Measurements from ENCODE around the gene ATP2C2. TPM values are rescaled to one million over a fixed set of nuclear protein-coding genes. Genes with fewer than 3 reads are reported as not detected.
A peak's percentile ranks its signal among the peaks of the same experiment; 100 is the strongest.

ATP2C2 gene
- total RNA-seq, 1 experiment from 2014 or later, result 4.3 TPM

DNA sequence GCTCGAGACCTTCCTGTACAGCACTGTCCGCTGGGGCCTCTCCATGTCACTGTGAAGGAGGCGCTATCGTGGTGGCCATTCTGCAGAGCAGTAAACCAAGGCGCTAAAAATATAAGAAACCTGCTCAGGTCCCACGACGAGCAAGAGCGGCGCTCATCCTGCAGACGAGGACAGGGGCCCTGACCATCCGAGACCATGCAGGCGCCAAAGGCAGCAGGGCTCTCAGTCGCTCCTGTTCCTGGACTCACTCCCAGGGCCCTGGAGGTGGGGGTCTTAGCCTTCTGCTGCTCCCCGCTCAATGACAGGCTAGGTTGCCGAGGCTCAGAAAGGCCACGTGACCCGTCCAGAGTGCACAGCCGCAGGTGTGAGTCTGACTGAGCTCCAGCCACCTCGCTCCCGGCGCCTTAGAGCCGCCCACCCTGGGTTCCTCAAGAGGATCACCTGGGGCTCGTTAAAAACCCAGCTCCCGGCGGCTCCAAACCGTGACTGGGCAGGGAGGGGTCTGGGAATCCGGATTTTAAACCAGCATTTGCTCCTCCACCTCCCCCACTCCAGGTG, 509 bp upstream of the ATP2C2 start (continued):
- no peak for TF ChIP-seq STAT6 (CRISPR knock-in tag; conservative IDR thresholded peaks at IDR 0.05; ENCODE audit: low read depth)
- TF ChIP-seq, protein P1, sequence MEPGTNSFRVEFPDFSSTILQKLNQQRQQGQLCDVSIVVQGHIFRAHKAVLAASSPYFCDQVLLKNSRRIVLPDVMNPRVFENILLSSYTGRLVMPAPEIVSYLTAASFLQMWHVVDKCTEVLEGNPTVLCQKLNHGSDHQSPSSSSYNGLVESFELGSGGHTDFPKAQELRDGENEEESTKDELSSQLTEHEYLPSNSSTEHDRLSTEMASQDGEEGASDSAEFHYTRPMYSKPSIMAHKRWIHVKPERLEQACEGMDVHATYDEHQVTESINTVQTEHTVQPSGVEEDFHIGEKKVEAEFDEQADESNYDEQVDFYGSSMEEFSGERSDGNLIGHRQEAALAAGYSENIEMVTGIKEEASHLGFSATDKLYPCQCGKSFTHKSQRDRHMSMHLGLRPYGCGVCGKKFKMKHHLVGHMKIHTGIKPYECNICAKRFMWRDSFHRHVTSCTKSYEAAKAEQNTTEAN (CRISPR knock-in tag; IDR thresholded peaks at IDR 0.05), result no peak
- TF ChIP-seq, protein P2, sequence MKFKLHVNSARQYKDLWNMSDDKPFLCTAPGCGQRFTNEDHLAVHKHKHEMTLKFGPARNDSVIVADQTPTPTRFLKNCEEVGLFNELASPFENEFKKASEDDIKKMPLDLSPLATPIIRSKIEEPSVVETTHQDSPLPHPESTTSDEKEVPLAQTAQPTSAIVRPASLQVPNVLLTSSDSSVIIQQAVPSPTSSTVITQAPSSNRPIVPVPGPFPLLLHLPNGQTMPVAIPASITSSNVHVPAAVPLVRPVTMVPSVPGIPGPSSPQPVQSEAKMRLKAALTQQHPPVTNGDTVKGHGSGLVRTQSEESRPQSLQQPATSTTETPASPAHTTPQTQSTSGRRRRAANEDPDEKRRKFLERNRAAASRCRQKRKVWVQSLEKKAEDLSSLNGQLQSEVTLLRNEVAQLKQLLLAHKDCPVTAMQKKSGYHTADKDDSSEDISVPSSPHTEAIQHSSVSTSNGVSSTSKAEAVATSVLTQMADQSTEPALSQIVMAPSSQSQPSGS (CRISPR knock-in tag; IDR thresholded peaks at IDR 0.05; ENCODE audit: borderline replicate concordance, low read depth), result no peak
- no peak for TF ChIP-seq GRHL2 (CRISPR knock-in tag; IDR thresholded peaks at IDR 0.05; ENCODE audit: insufficient replicate concordance, severe bottlenecking)
- TF ChIP-seq TCF7 (CRISPR knock-in tag; IDR thresholded peaks at IDR 0.05; ENCODE audit: low read depth), result no peak
- TF ChIP-seq ZBTB21 (CRISPR knock-in tag; IDR thresholded peaks at IDR 0.05; ENCODE audit: borderline replicate concordance), result no peak

DNA sequence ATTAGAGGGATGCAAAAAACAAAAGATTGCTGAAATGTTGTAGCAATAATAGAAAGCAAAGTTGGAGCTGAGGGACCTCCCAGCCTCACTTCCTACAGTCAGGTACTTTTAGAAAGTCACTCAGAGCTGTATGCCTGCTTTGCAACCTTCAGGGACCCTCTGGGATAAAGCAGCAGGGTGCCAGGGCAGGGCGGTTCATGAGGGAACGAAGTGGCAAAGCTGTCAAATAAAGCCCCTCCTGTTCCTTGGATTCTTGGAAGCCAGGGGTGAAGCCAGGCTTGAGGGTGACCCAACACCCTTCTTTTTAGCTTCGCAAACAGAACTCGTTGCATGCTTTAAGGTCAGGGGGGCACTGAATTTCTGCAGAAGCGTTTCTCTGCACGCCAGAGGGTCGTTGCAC, 767 bp downstream of the ATP2C2 start:
- CTCF ChIA-PET, result interaction anchor here (1.3 to 2.7 kb wide), 5 partner anchors 61 to 185 kb away, joined by 4 to 13 read pairs (median 11); partner anchors contain the start of gene TAF1C
- DNase-seq (ENCODE audit: low spot score) (peak; percentile 38), ATAC-seq (no peak)
- peaks cover 32% of the 10 kb centered on the region for H3K27me3 Mint-ChIP-seq (ENCODE audit: low read depth)
- peak overlapping the region; percentile 86 for H3K4me3 Mint-ChIP-seq
- POLR2A ChIA-PET, result interaction anchor here (0.7 to 1.3 kb wide), 3 partner anchors 9 to 102 kb away, joined by 3 read pairs; no protein-coding TSS in a partner anchor
- no peaks in the 10 kb centered on the region for H3K9me3 Mint-ChIP-seq
- peaks cover 30% of the 10 kb centered on the region for H3K4me1 Mint-ChIP-seq
- TF ChIP-seq, protein P3, sequence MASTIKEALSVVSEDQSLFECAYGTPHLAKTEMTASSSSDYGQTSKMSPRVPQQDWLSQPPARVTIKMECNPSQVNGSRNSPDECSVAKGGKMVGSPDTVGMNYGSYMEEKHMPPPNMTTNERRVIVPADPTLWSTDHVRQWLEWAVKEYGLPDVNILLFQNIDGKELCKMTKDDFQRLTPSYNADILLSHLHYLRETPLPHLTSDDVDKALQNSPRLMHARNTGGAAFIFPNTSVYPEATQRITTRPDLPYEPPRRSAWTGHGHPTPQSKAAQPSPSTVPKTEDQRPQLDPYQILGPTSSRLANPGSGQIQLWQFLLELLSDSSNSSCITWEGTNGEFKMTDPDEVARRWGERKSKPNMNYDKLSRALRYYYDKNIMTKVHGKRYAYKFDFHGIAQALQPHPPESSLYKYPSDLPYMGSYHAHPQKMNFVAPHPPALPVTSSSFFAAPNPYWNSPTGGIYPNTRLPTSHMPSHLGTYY (CRISPR knock-in tag; IDR thresholded peaks at IDR 0.05), result no peak
- H3K27ac Mint-ChIP-seq, result no peak overlapping the region
- H3K36me3 Mint-ChIP-seq, result no peaks in the 10 kb centered on the region

GRCh38 chr16:84369938-84370627, 1.7 kb downstream of the ATP2C2 start:
- H3K27me3 Mint-ChIP-seq (ENCODE audit: low read depth), result peaks cover 32% of the 10 kb centered on the region
- no peak for ATAC-seq
- TF ChIP-seq PRDM15 (CRISPR knock-in tag; IDR thresholded peaks at IDR 0.05), result peak; percentile 76
- no peak for TF ChIP-seq ZNF423 (CRISPR knock-in tag; IDR thresholded peaks at IDR 0.05)
- no peak for TF ChIP-seq GTF2I (CRISPR knock-in tag; conservative IDR thresholded peaks at IDR 0.05)
- peak overlapping the region; percentile 34 for H3K4me3 Mint-ChIP-seq
- no peaks in the 10 kb centered on the region for H3K9me3 Mint-ChIP-seq
- CTCF ChIA-PET, result interaction anchor here (2.2 to 2.7 kb wide), 2 partner anchors 93 to 183 kb away, joined by 11 to 13 read pairs; partner anchors contain the start of gene TAF1C
- peaks cover 30% of the 10 kb centered on the region for H3K4me1 Mint-ChIP-seq
- POLR2A ChIA-PET, result interaction anchor here (0.7 kb wide), 1 partner anchor 103 kb away, joined by 3 read pairs; no protein-coding TSS in a partner anchor
- H3K27ac Mint-ChIP-seq, result no peak overlapping the region
- H3K36me3 Mint-ChIP-seq, result no peaks in the 10 kb centered on the region
- no peak for DNase-seq (ENCODE audit: low spot score)

All from WTC11 (cell line).